ENCODE results near the gene MYCBP.

GRCh38 chr1:38870996-38871395, 2.2 kb downstream of the MYCBP start:
- TF ChIP-seq POLR2A (IDR thresholded peaks at IDR 0.05) (no peak), CTCF (IDR thresholded peaks at IDR 0.05) (no peak)

Data from right lobe of liver (tissue), 4 donors.